A549 treated with CORT108297 at 1 μM for 4 hours (cell line): ENCODE data around the gene NCAPD2. TPM values are rescaled to one million over a fixed set of nuclear protein-coding genes. Genes with fewer than 3 reads are reported as not detected.

Source experiments
- total RNA-seq: library from RNA; stranded (reverse); fragments of 200-300 nt; extraction: Qiagen RNA extraction; gene quantifications from 5 replicates; pipeline ENCODE4 v1.2.3, GENCODE V29; 2022

NCAPD2 gene
- 56.1 to 74.5 TPM (median 68.1 TPM) in 5 replicates for total RNA-seq

DNA sequence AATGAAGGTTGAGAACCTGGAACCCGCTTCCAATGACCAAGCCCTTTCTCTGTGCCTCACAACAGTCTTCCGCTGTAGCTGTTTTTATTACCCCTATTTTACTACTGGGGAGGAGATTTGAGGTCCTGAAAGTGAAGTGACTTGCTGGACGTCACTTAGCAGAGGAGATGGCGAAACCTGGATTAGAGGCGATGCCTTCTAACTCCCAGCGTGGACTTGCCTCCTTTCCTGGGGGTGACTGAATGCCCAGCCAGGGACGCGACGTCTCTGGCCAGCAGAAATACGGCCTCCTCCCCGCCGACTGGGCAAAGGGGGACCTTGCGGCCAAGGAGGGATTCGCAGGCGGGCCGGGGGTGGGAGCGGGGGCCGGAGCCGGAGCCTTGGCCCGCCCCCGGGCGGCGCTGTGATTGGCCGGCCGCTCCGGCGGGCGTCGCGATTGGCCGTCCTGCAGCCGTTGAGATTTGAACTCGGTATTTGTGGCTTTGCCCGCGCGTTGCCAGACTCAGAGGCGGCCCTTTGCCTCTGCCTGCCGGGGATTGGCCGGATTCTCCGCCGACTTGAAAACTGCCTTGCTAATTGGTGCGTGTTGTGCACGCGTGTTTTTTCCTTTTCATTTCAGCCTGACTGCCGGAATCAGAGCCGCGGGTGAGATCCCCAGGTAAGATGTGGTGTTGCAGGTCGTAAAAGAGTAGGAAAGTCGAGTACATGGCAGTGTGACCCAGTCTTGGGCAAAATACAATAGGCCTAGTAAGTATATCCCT lies at the start of gene NCAPD2:
NCAPD2 (plus strand) TSS at position 606 of the 761 bp plus-strand sequence. CDS start 997 bp downstream, outside the sequence.

DNA sequence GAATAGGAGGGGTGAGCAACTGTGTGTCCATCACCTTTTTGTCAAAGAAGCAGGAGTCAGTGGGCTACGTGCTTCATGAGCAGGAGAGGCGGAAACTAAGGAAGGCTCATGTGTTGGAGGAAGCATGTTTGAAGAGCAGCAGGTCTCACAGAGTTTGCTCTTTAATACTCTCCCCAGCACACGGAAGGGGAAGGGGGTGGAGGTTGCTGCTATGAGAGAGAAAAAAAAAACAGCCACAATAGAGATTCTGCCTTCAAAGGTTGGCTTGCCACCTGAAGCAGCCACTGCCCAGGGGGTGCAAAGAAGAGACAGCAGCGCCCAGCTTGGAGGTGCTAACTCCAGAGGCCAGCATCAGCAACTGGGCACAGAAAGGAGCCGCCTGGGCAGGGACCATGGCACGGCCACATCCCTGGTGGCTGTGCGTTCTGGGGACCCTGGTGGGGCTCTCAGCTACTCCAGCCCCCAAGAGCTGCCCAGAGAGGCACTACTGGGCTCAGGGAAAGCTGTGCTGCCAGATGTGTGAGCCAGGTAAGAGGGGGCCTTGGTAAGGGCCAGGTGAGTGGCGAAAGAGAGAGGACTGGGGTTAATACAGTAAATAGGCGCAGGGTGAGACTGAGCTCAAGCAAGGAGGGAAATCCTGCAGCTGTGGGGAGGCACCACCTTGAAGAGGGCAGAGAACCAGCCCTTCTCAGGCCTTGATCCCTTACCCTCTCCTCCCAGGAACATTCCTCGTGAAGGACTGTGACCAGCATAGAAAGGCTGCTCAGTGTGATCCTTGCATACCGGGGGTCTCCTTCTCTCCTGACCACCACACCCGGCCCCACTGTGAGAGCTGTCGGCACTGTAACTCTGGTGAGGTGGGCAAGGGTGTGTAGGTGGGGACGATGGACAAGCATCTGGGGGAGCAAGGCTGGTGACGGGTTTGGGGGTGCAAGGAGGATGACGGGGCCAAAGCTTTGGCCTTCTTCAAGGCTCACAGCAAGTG lies 48.9 kb upstream of the NCAPD2 start, which contains the start of gene CD27:
CD27 (plus strand) TSS at position 252 of the 985 bp plus-strand sequence; CDS start at position 393, 141 bp downstream.

DNA sequence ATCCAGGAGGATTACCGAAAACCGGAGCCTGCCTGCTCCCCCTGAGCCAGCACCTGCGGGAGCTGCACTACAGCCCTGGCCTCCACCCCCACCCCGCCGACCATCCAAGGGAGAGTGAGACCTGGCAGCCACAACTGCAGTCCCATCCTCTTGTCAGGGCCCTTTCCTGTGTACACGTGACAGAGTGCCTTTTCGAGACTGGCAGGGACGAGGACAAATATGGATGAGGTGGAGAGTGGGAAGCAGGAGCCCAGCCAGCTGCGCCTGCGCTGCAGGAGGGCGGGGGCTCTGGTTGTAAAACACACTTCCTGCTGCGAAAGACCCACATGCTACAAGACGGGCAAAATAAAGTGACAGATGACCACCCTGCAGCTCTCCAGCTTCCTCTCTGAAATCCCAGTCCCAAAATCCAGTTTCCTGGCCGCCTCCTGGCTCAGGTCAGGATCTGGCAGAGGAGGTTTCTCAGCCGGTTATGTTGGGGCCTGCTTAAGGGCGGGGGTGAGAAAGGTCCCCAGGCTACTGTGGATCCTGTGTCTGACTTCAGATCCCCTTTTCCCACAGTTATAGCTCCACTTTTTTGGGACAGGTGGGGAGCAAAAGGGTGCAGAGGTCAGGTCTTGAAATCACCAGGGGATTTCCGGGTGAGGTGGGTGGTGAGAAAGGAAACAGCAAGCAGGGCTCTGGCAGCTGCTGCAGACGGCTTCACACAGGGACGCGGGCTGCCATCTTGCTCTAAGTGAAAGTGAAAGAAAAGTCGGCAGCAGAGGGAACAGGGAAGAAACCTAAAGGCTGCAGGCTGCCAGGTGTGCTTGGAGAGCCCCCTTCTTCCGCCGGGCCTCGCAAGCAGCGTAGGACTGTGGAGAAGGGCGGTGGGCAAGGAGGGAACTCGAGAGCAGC lies 42.3 kb upstream of the NCAPD2 start, which contains the start of gene TAPBPL:
TAPBPL (plus strand) TSS at position 695 of the 897 bp plus-strand sequence. CDS start 207 bp downstream, outside the sequence.

DNA sequence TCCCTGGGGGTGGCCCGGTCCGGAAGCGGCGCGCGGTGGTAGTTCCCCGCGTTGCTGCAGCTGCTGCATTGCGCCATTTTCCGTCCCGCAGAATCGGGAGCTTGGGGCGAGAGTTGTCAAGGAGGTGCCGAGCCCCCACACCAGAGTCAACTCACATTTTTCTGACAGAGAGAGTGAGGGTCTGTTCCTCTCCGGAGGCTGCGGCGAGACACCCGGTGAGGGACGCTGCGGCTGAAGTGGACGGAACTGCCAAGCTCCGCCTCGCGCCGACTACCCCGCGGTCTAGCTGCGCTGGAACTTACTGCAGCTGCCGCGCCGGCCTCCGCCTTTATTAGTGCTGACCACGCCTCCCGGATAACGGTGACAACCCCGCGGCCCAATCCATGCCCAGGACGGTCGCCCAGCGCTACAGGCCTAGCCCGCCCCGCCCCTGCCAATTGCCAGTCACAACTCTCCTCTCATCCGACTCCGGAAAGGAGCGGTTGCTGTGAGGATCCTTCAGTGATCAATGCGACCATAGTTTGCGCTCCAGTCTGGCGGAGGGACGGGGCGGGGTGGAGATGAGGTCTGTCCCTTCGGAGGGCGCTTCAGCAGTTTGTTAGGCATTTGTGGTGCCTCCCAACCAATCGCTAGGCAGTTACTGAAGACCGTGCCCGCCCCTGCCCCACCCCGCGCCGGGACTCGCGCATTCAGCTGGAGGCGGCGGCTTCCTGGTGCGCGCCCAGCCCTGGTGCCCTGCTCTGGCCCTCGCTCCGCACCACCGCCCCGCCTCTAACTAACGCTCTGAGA lies 23.3 kb upstream of the NCAPD2 start, which contains the start of gene VAMP1:
VAMP1 (minus strand) TSS at position 303 of the 789 bp plus-strand sequence; CDS start at position 157, 146 bp downstream.

DNA sequence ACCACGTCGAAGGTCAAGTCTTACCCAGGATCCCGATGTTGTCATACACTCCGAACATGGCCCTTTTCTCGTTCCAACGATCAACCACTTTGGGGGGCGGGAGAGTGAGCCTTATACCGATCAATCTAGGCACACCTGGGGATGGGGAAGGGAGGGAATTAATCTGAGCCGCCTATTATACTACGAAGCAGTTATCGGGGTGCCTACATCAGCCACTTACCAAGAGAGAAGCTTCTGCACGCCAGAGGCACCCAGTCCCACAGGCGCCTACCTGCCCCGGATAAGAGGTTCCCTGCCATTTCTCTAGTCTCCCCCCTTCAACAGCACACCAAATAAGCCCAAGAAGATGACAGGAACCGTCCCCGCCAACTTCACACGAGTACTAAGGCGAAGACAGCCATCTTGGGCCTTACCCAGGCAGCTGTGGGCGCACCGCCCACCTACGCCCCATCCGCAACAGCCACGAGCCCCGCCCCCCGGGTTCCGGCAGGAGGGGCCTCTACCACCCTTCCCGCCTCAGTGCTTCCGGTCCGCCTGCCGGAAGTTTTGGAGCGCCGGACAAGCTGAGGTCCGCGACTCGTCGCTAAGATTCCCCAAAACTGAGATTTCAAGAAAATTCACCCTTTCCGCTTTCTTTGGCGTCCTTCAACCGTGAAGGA lies 935 bp upstream of the NCAPD2 start, which contains the start of gene MRPL51:
MRPL51 (minus strand) TSS at position 425 of the 659 bp plus-strand sequence; CDS start at position 299, 126 bp downstream.

GRCh38 chr12:6533923-6534694 lies 40.2 kb downstream of the NCAPD2 start, which contains the start of gene GAPDH:
TSS of gene GAPDH (plus strand) at chr12:6534517. CDS start at chr12:6534833, 316 bp downstream.

Other genes starting within 250 kb of the NCAPD2 start
- gene PLEKHG6, start 183.4 kb upstream of the NCAPD2 start, total RNA-seq: 0.06 to 0.32 TPM (median 0.13 TPM) in 5 replicates
- 359 to 653 TPM (median 512 TPM) in 5 replicates for gene TNFRSF1A, start 152.0 kb upstream of the NCAPD2 start, total RNA-seq
- 10.8 to 15.6 TPM (median 14.9 TPM) in 5 replicates for gene SCNN1A, start 118.5 kb upstream of the NCAPD2 start, total RNA-seq
- gene LTBR, start 109.9 kb upstream of the NCAPD2 start, total RNA-seq: 168 to 231 TPM (median 214 TPM) in 5 replicates
- not detected in 5 replicates for gene CD27, start 49.1 kb upstream of the NCAPD2 start, total RNA-seq
- 3.3 to 4.6 TPM (median 3.7 TPM) in 5 replicates for gene TAPBPL, start 42.1 kb upstream of the NCAPD2 start, total RNA-seq
- 9.7 to 13.8 TPM (median 11.4 TPM) in 5 replicates for gene VAMP1, start 23.4 kb upstream of the NCAPD2 start, total RNA-seq
- gene MRPL51, start 840 bp upstream of the NCAPD2 start, total RNA-seq: 286 to 313 TPM (median 305 TPM) in 5 replicates
- gene GAPDH, start 40.4 kb downstream of the NCAPD2 start, total RNA-seq: 6,866 to 9,447 TPM (median 8,977 TPM) in 5 replicates
- 1.9 to 3.0 TPM (median 2.6 TPM) in 5 replicates for gene IFFO1, start 61.9 kb downstream of the NCAPD2 start, total RNA-seq
- 98.9 to 109 TPM (median 105 TPM) in 5 replicates for gene NOP2, start 74.2 kb downstream of the NCAPD2 start, total RNA-seq
- 62.1 to 82.8 TPM (median 64.0 TPM) in 5 replicates for gene CHD4, start 113.3 kb downstream of the NCAPD2 start, total RNA-seq
- 0.45 to 0.81 TPM (median 0.70 TPM) in 5 replicates for gene LPAR5, start 141.9 kb downstream of the NCAPD2 start, total RNA-seq
- gene ACRBP, start 153.3 kb downstream of the NCAPD2 start, total RNA-seq: 0.11 to 0.34 TPM (median 0.16 TPM) in 5 replicates
- 13.6 to 21.5 TPM (median 16.8 TPM) in 5 replicates for gene ING4, start 169.0 kb downstream of the NCAPD2 start, total RNA-seq
- 53.9 to 63.5 TPM (median 60.1 TPM) in 5 replicates for gene ZNF384, start 195.3 kb downstream of the NCAPD2 start, total RNA-seq
- gene PIANP, start 206.7 kb downstream of the NCAPD2 start, total RNA-seq: 0.68 to 1.2 TPM (median 0.92 TPM) in 5 replicates
- gene COPS7A, start 229.9 kb downstream of the NCAPD2 start, total RNA-seq: 44.2 to 60.2 TPM (median 57.6 TPM) in 5 replicates